Esophagus muscularis mucosa (tissue), 4 donors: Measurements from ENCODE around the gene DCP1A. TPM values are rescaled to one million over a fixed set of nuclear protein-coding genes. Genes with fewer than 3 reads are reported as not detected.

Experiments used
- DNase-seq: peaks from one replicate; pipeline ENCODE4 v3.0.0-alpha.2; 2017; ENCODE audit errors: extremely low spot score
- H3K27ac ChIP-seq, 4 donors: fragments of 200-600 bp; sonication (generic); replicated peaks in 1 of 4; 1 replicate in 3 of 4; 2 replicates in 1 of 4; pipeline ENCODE4 v1.5.1; 2016 to 2019; ENCODE audit warnings: mild to moderate bottlenecking in 1 of 4
- H3K27me3 ChIP-seq, 4 donors: fragments of 200-600 bp; sonication (generic); one replicate each; pipeline versions ENCODE4 v1.5.1 to v1.6.0; 2016 to 2019
- H3K36me3 ChIP-seq, 4 donors: fragments of 200-600 bp; sonication (generic); one replicate each; pipeline ENCODE4 v1.5.1; 2016 to 2019
- H3K4me1 ChIP-seq, 4 donors: fragments of 200-600 bp; sonication (generic); one replicate each; pipeline ENCODE4 v1.5.1; 2016 to 2019
- H3K4me3 ChIP-seq, 4 donors: fragments of 200-600 bp; sonication (generic); 1 replicate in 2 of 4; 2 replicates in 2 of 4; pipeline ENCODE4 v1.5.1; 2016 to 2019; ENCODE audit warnings: mild to moderate bottlenecking in 4 of 4, moderate library complexity in 1 of 4
- H3K9me3 ChIP-seq, 4 donors: fragments of 200-600 bp; sonication (generic); 1 replicate in 3 of 4; 2 replicates in 1 of 4; pipeline ENCODE4 v1.5.1; 2016 to 2019
- EP300 ChIP-seq: sonication (generic); formaldehyde crosslinking; IDR thresholded peaks from one replicate; pipeline ENCODE4 v1.6.1; 2017; ENCODE audit warnings: antibody characterized with exemption
- POLR2A ChIP-seq: fragments of 450-650 bp; IDR thresholded peaks from one replicate; pipeline ENCODE4 v1.6.1; 2017; ENCODE audit warnings: antibody characterized with exemption, moderate library complexity, mild to moderate bottlenecking, low read depth
- POLR2AphosphoS5 ChIP-seq, 2 donors: sonication (generic); formaldehyde crosslinking; IDR thresholded peaks; one replicate each; pipeline ENCODE4 v1.6.1; 2017; ENCODE audit warnings: antibody characterized with exemption in 2 of 2
- WGBS: methylation state at CpG from one replicate; pipeline ENCODE4 v1.1.5; 2018; 5-methylcytosine and 5-hydroxymethylcytosine counted together
- intact Hi-C: fragments of 100-400 bp; cut with DNase I; formaldehyde crosslinking; loops from one replicate; pipeline ENCODE4 v1.15.1; 2023
- total RNA-seq, 4 donors: library from RNA; depleted of rRNA; stranded (reverse); fragments of >200 nt; gene quantifications; one replicate each; pipeline versions ENCODE4 v1.1.0 to v1.2.1, GENCODE V29; 2016
- TF ChIP-seq, protein P1 (sequence below), 3 experiments: fragments of 200-600 bp in 2 of 3; fragments of 450-650 bp in 1 of 3; sonication (generic) in 2 of 3; IDR thresholded peaks; one replicate each; pipeline ENCODE4 v1.5.1; 2017 to 2019; ENCODE audit warnings: antibody characterized with exemption in 3 of 3, mild to moderate bottlenecking in 2 of 3, moderate library complexity in 1 of 3

The DCP1A gene
- total RNA-seq, 4 donors from 2014 or later = 17.0 to 26.4 (median 20.5) TPM

DNA sequence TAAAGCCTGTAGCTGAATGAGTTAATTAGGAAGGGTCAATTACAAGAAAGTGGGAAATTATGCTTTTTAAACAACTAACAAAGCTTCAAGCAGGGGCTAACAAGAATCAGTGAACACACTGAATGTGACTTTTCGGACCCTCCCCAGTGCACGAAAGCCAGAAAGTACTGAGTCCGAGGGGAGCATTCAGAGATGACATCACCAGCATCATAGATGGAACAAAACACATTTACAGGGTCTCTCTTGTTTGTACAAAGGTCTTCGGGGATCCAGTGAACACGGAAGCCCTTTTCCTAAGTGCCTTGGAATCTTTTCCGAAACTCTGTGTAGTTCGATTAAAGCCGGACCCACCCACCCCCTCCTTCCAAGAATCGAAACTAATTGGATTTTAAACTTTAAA, 829 bp downstream of the DCP1A start:
- Histone ChIP-seq H3K27me3 (no peaks in the 10 kb centered on the region), H3K4me1 (peaks cover 19 to 51% (median 45%) of the 10 kb centered on the region in 4 donors), H3K4me3 (peak overlapping the region; percentile 88 to 96 (median 90)), H3K36me3 (peaks cover 5 to 26% (median 11%) of the 10 kb centered on the region in 4 donors), H3K27ac (peak overlapping the region; percentile 94 to 96 (median 94)), H3K9me3 (no peaks in the 10 kb centered on the region)
- WGBS = 4% methylated on average over 9 of the region's 9 CpGs
- TF ChIP-seq POLR2AphosphoS5 (IDR thresholded peaks at IDR 0.05) = no peak
- TF ChIP-seq POLR2A = no peak
- TF ChIP-seq, protein P1, sequence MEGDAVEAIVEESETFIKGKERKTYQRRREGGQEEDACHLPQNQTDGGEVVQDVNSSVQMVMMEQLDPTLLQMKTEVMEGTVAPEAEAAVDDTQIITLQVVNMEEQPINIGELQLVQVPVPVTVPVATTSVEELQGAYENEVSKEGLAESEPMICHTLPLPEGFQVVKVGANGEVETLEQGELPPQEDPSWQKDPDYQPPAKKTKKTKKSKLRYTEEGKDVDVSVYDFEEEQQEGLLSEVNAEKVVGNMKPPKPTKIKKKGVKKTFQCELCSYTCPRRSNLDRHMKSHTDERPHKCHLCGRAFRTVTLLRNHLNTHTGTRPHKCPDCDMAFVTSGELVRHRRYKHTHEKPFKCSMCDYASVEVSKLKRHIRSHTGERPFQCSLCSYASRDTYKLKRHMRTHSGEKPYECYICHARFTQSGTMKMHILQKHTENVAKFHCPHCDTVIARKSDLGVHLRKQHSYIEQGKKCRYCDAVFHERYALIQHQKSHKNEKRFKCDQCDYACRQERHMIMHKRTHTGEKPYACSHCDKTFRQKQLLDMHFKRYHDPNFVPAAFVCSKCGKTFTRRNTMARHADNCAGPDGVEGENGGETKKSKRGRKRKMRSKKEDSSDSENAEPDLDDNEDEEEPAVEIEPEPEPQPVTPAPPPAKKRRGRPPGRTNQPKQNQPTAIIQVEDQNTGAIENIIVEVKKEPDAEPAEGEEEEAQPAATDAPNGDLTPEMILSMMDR (IDR thresholded peaks at IDR 0.05) = no peak
- no peak for TF ChIP-seq EP300
- intact Hi-C loops = loop anchor here (5.0 kb wide), 1 partner anchor 89 kb away; the partner anchor contains the start of gene TKT
- DNase-seq = no peak

DNA sequence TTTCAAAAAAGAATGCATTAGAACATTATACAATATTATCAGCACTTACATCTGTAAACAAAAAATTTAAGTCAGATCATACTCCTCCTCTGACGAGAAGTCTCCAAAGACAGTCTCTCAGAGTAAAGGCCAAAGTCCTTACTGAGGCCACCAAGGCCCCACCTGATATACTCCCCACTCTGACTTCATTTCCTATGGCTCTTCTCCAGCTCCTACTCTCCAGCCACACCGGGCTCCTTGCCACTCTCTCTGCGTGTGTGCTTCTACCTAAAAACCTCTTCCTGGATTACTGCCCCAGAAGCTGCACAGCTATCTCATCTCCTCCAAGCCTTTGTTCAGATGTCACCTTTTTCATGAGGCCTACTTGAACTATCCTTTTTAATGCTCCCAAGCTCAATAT, 5.0 kb downstream of the DCP1A start:
- Histone ChIP-seq H3K9me3 (no peaks in the 10 kb centered on the region), H3K4me3 (no peak overlapping the region), H3K27me3 (no peaks in the 10 kb centered on the region), H3K36me3 (peaks cover 18 to 58% (median 37%) of the 10 kb centered on the region in 4 donors), H3K4me1 (peaks cover 19 to 51% (median 38%) of the 10 kb centered on the region in 4 donors), H3K27ac (peak overlapping the region in 1 of 4 donors; percentile 12)
- intact Hi-C loops = no loop called here
- TF ChIP-seq EP300 (no peak), POLR2AphosphoS5 (IDR thresholded peaks at IDR 0.05) (no peak), POLR2A (no peak)
- TF ChIP-seq, protein P1 (IDR thresholded peaks at IDR 0.05) = no peak
- no peak for DNase-seq
- 37% methylated on average over 3 of the region's 3 CpGs for WGBS

DNA sequence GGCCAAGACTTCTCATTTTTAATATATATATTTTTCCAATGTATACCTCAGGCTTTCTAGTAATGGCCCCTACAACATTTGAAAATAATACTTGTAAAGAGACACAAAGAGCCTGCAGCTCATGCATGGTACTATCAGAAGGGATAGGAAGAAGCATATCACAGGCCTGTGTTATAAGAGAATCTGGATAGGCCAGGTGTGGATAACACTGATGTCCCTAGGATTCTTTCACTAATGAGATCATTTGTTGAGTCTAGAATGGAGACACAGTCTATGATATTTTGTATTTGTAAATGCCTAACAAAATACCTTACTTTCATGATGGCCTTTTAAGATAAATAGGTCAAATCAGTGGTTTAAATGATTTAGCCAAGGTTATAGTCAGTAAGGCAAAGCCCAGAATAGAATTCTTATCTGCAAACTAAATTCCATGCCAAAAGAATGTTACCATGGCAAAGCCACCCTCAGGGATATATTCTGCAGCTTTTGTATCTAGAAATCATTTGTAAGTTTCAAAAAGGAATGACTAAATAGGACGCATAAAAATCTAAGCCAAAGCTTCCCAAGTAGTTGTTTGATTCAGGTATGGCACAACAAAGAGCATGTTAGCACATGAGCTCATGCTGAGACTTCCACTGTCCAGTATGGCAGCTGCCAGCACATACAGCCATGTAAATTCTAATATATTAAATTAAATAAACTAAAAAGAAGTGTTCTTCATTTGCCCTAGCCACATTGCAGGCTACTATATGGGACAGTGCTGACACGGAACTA, 10.0 kb downstream of the DCP1A start:
- H3K36me3 ChIP-seq = peaks cover 23 to 83% (median 42%) of the 10 kb centered on the region in 4 donors
- WGBS = 89% methylated on average over 2 of the region's 2 CpGs
- TF ChIP-seq, protein P1 (IDR thresholded peaks at IDR 0.05) = no peak
- TF ChIP-seq POLR2A (no peak), POLR2AphosphoS5 (IDR thresholded peaks at IDR 0.05) (no peak), EP300 (no peak)
- H3K27me3 ChIP-seq = no peaks in the 10 kb centered on the region
- no peak overlapping the region for H3K27ac ChIP-seq
- DNase-seq = no peak
- peaks cover 0 to 14% (median 2%) of the 10 kb centered on the region in 4 donors for H3K4me1 ChIP-seq
- no peaks in the 10 kb centered on the region for H3K9me3 ChIP-seq
- H3K4me3 ChIP-seq = no peak overlapping the region
- intact Hi-C loops = no loop called here

DNA sequence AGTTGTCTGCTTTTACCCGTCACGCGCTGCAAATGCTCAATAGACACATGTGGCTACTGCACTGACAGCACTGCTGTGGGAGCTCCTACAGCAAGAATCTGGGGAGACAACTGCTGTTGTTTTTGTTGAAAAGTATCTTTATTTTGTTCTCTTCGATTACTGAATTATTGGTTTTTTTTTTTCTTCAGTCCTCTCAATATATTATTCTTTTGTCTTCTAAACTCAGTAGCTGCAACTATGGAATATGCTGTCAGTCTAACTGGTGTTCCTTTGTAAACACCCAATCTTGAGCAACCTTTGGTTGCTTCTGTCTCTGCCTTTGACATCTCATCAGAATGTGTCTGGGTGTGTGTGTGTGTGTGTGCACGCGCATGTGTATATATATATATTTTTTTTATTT, 12.6 kb downstream of the DCP1A start:
- intact Hi-C loops = no loop called here
- TF ChIP-seq POLR2A (no peak), EP300 (no peak)
- Histone ChIP-seq H3K4me1 (peaks cover 0 to 12% (median 3%) of the 10 kb centered on the region in 4 donors), H3K36me3 (peaks cover 12 to 72% (median 23%) of the 10 kb centered on the region in 4 donors), H3K27me3 (no peaks in the 10 kb centered on the region), H3K27ac (no peak overlapping the region), H3K9me3 (no peaks in the 10 kb centered on the region), H3K4me3 (no peak overlapping the region)
- 96% methylated on average over 6 of the region's 6 CpGs for WGBS
- DNase-seq = no peak

DNA sequence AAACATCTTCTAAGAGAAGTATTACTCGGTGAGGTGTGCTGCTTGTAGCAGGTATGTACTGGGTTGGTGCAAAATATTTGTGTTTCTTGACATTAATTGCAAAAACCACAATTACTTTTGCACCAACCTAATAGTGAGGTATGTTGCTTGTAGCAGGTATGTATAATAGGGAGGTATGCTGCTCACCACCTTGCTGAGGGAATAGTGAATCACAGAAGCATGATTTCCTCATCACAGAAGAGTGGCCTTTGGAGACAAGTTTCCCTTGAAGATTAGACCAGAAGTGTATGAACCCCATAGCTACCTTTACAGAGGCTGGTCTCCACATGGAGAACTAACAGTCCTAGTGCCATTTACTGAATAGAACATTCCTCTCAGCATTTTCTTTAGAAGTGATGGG, 15.5 kb downstream of the DCP1A start:
- intact Hi-C loops = no loop called here

More for the DNA sequence above, 15.5 kb downstream of the DCP1A start:
- H3K36me3 ChIP-seq = peaks cover 10 to 53% (median 15%) of the 10 kb centered on the region in 4 donors
- DNase-seq = no peak
- H3K27ac ChIP-seq = no peak overlapping the region
- no peak overlapping the region for H3K4me3 ChIP-seq
- TF ChIP-seq EP300 = no peak
- no peak for TF ChIP-seq POLR2A
- TF ChIP-seq, protein P1 (IDR thresholded peaks at IDR 0.05) = no peak
- no peak for TF ChIP-seq POLR2AphosphoS5 (IDR thresholded peaks at IDR 0.05)
- H3K27me3 ChIP-seq = no peaks in the 10 kb centered on the region
- peaks cover 11 to 27% (median 21%) of the 10 kb centered on the region in 4 donors for H3K4me1 ChIP-seq
- WGBS = 90% methylated on average over 1 of the region's 1 CpG
- no peaks in the 10 kb centered on the region for H3K9me3 ChIP-seq
